Dendritic cell treated with granulocyte-macrophage colony-stimulating factor and Interleukin-4, amounts not matched to agents 40 ng/mL and 50 ng/mL, for 4 days (primary cell): ENCODE results near the gene CPB2.

Experiments
- H3K27ac Mint-ChIP-seq: one replicate; pipeline ENCODE4 v1.8.0; 2022; ENCODE audit warnings: mild to moderate bottlenecking, mixed read lengths
- H3K27me3 Mint-ChIP-seq: one replicate; pipeline ENCODE4 v1.8.0; 2022; ENCODE audit warnings: mild to moderate bottlenecking, mixed read lengths
- H3K36me3 Mint-ChIP-seq: one replicate; pipeline ENCODE4 v1.8.0; 2022; ENCODE audit warnings: low read depth, mixed read lengths
- H3K4me1 Mint-ChIP-seq: one replicate; pipeline ENCODE4 v1.8.0; 2022; ENCODE audit warnings: low read depth, mixed read lengths
- H3K4me3 Mint-ChIP-seq: one replicate; pipeline ENCODE4 v1.8.0; 2022; ENCODE audit warnings: mild to moderate bottlenecking, moderate library complexity, mixed read lengths
- H3K9me3 Mint-ChIP-seq: one replicate; pipeline ENCODE4 v1.8.0; 2022; ENCODE audit warnings: mixed read lengths
- intact Hi-C: fragments of 100-400 bp; cut with micrococcal nuclease; formaldehyde crosslinking; loops from one replicate; pipeline ENCODE4 v1.15.0; 2022

Gene CPB2

DNA sequence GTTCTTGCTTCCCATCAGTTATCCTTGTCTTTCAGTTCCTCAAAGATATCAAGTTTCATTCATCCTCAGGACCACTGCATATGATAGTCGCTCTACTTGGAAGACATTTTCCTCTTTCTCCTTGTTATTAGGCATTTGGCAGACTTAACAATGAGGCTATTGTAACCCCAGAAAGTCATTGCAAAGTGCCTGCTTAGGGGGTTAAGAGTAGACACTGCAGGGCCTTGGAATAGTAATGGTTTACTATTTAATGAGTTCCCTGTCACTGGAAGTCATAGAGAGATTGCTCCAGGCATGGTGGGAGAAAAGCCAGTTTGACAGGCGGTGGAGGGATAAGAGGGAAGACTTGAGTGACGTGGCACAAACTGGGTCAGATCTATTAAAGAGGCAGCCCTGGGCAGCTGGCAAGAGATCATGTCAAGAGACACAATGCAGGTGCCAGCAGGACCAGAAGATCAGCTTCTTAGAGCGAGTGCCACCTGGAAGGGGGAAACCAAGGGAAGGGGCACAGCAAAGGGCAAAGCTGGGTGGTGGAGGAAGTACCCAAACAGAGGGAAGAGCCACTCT is 16.8 kb upstream of the CPB2 start:
- H3K27me3 Mint-ChIP-seq: peaks cover 2% of the 10 kb centered on the region
- intact Hi-C loops: loop anchor here (5.0 to 10.0 kb wide), 2 partner anchors 107 to 314 kb away; no protein-coding TSS in a partner anchor
- H3K36me3 Mint-ChIP-seq: peaks cover 13% of the 10 kb centered on the region
- peaks cover 32% of the 10 kb centered on the region for H3K4me1 Mint-ChIP-seq
- no peak overlapping the region for H3K27ac Mint-ChIP-seq
- H3K4me3 Mint-ChIP-seq: no peak overlapping the region
- no peaks in the 10 kb centered on the region for H3K9me3 Mint-ChIP-seq

DNA sequence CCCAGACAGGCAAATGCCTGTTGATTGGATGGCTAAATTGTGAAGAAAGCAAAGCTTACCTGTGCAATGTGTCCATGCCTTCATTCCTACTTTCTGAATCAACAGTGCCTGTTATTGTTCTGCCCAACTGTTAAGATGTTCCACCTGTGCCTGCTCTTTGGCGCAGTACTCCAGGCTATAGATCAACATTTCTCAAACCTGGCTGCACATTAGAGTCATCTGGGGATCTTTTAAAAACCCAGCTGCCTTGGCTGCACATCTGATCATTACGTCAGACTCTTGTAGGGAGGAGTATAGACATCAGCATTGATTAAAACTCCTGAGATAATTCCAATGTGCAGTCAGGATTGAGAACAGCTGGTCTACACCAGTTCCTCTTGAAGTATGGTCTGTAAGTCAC is 16.2 kb upstream of the CPB2 start:
- no peak overlapping the region for H3K27ac Mint-ChIP-seq
- H3K4me1 Mint-ChIP-seq: peaks cover 28% of the 10 kb centered on the region
- H3K27me3 Mint-ChIP-seq: peaks cover 2% of the 10 kb centered on the region
- H3K4me3 Mint-ChIP-seq: no peak overlapping the region
- H3K36me3 Mint-ChIP-seq: peaks cover 7% of the 10 kb centered on the region
- intact Hi-C loops: loop anchor here (5.0 to 10.0 kb wide), 2 partner anchors 106 to 314 kb away; no protein-coding TSS in a partner anchor
- no peaks in the 10 kb centered on the region for H3K9me3 Mint-ChIP-seq

DNA sequence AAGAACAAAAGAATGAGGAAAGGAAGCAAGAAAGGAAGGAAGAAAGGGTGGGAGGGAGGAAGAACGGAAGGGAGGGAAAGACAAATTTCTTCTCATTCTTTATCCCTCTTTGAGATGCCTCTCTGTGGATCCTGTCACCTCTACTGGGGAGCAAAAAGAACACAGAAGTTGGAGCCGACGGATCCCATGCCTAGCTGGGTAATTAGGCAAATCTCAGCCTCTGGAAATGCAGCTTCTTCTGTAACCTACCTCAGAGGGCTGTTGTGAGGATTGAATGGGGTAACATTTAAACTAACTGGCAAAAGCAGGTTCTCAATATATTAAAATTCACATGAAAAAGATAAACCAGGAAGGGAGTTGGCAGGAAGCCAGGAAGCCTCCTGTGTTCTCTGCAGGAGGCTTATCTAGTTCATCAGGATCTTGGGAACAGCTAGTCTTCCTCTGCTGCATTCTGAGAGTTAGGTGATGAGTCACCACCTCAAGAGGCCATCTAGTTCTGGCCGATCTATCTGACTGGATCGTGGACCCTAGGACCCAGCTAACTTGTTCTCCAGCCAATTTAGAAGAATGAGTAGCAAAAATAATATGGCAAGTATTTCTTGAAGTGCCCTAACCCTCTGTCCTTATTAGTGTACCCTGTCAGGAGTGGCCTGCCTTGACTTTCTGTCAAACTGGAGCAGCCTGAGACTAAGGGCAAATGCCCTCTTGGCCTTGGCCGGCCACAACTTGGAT is 15.2 kb upstream of the CPB2 start:
- Mint-ChIP-seq H3K9me3 (no peaks in the 10 kb centered on the region), H3K4me3 (no peak overlapping the region), H3K27me3 (peaks cover 2% of the 10 kb centered on the region), H3K36me3 (no peaks in the 10 kb centered on the region), H3K4me1 (peaks cover 18% of the 10 kb centered on the region), H3K27ac (no peak overlapping the region)
- intact Hi-C loops: loop anchor here (5.0 to 10.0 kb wide), 2 partner anchors 105 to 313 kb away; no protein-coding TSS in a partner anchor

DNA sequence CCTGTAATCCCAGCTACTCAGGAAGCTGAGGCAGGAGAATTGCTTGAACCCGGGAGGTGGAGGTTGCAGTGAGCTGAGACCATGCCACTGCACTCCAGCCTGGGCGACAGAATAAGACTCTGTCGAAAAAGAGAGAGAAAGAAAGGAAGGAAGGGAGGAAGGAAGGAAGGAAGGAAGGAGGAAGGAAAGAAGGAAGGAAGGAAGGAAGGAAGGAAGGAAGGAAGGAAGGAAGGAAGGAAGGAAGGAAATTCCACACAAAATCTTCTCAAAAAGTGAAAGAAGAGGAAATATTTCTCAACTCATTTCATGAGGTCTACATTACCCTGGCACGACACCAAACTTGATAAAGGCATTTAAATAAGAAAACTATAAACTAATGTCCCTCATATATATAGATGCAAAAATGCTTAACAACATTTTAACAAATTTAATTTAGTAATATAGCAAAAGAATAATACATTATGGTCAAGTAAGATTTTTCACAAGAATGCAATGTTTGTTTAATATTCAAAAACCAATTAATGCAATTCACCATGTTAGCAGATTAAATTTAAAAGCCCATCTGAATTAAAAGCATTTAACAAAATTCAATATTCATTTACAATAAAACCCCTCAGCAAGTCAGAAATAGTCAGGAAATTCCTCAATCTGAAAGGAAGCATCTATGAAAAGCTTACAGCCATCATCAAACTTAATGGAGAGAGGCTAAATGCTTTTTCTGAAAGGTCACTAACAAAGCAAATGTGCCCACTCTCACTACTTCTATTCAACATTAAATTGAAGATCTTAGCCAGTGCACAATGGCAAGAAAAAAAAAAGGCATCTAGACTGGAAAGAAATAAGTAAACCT is 12.0 kb upstream of the CPB2 start:
- Mint-ChIP-seq H3K27me3 (peaks cover 1% of the 10 kb centered on the region), H3K4me3 (no peak overlapping the region)
- intact Hi-C loops: no loop called here

DNA sequence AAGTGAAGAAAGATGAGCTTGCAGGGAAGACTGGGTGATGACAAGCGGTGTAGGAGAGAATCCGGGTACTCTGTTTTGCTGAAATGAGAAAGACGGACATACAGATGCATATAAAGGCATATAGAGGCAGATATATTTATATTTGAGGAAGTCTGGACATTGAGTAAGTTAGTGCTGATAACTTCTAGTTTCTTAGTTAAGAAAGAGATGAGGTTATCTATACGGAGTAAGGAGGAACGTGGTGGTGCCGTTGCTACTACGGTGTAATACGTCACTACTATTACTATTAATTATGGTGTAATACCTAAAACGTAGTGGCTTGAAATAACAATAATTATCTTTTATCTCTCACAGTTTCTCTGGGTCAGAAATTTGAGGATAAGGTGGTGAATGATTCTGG is 9.8 kb upstream of the CPB2 start:
- Mint-ChIP-seq H3K4me1 (peaks cover 16% of the 10 kb centered on the region), H3K9me3 (no peaks in the 10 kb centered on the region), H3K27ac (no peak overlapping the region), H3K36me3 (no peaks in the 10 kb centered on the region), H3K27me3 (peaks cover 2% of the 10 kb centered on the region), H3K4me3 (no peak overlapping the region)
- intact Hi-C loops: loop anchor here (5.0 kb wide), 1 partner anchor 62 kb away; the partner anchor contains the start of gene ZC3H13

More for the DNA sequence above, 12.0 kb upstream of the CPB2 start:
- H3K9me3 Mint-ChIP-seq: no peaks in the 10 kb centered on the region
- no peak overlapping the region for H3K27ac Mint-ChIP-seq
- peaks cover 18% of the 10 kb centered on the region for H3K4me1 Mint-ChIP-seq
- no peaks in the 10 kb centered on the region for H3K36me3 Mint-ChIP-seq

DNA sequence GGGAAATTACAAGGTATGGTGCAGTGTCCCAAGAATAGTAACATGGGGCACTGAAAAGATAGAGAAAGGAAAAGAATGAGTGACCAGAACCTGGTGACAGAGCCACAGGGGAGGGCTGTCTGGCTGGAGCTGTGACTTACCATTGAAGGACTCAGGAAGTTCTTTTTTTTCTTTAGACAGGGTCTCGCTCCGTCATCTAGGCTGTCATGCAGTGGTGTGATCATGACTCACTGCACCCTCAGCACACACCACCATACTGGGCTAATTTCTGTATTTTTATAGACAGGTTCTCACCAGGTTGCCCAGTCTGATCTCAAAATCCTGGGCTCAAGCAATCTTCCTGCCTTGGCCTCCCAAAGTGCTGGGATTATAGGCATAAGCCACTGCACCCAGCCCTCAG is 8.8 kb upstream of the CPB2 start:
- peaks cover 2% of the 10 kb centered on the region for H3K27me3 Mint-ChIP-seq
- no peaks in the 10 kb centered on the region for H3K36me3 Mint-ChIP-seq
- no peaks in the 10 kb centered on the region for H3K9me3 Mint-ChIP-seq
- peaks cover 16% of the 10 kb centered on the region for H3K4me1 Mint-ChIP-seq
- no peak overlapping the region for H3K4me3 Mint-ChIP-seq
- H3K27ac Mint-ChIP-seq: no peak overlapping the region
- intact Hi-C loops: loop anchor here (5.0 kb wide), 1 partner anchor 61 kb away; the partner anchor contains the start of gene ZC3H13

DNA sequence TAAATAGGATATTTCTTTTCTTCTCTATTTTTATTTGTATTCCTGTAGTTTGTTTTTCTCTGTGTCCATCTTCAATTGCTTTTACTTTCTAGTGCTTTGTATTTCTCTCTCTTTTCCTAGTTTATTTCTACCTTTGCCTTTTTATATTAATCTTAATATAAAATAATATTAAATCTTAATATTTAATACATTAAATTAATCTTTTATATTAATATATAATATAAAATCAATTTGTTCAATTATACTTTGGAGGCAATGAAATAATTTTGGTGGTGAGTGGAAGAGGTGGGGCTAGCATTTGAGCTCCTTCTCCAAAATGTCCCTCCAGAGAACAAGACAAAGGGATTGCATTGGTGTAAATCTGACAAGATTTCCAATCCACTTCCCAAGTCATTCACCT is 6.3 kb upstream of the CPB2 start:
- intact Hi-C loops: loop anchor here (5.0 kb wide), 1 partner anchor 59 kb away; the partner anchor contains the start of gene ZC3H13
- H3K27me3 Mint-ChIP-seq: peaks cover 2% of the 10 kb centered on the region
- no peaks in the 10 kb centered on the region for H3K36me3 Mint-ChIP-seq
- peaks cover 21% of the 10 kb centered on the region for H3K4me1 Mint-ChIP-seq
- no peak overlapping the region for H3K4me3 Mint-ChIP-seq
- H3K27ac Mint-ChIP-seq: no peak overlapping the region
- no peaks in the 10 kb centered on the region for H3K9me3 Mint-ChIP-seq

DNA sequence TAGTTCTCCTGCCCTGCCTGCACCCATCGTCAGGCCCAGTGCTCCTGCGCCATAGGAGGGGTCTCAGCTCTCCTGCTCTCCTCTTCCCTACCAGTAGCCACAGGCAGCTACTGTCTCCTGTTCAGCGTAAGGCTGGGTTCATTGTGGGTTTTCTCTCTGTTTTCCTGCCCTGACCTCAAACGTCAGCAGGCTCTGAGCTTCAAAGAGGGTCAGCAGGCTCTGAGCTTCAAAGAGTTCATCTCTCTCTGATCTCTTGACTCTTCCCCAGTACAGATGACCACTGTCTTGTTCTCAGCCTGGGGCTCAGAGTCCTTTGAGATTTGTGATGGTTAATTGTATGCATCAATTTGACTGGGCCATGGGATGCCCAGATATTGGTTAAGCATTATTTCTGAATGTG is 4.6 kb upstream of the CPB2 start:
- H3K9me3 Mint-ChIP-seq: no peaks in the 10 kb centered on the region
- no peak overlapping the region for H3K4me3 Mint-ChIP-seq
- no peaks in the 10 kb centered on the region for H3K36me3 Mint-ChIP-seq
- H3K4me1 Mint-ChIP-seq: peaks cover 18% of the 10 kb centered on the region
- peaks cover 2% of the 10 kb centered on the region for H3K27me3 Mint-ChIP-seq
- H3K27ac Mint-ChIP-seq: no peak overlapping the region
- intact Hi-C loops: no loop called here

DNA sequence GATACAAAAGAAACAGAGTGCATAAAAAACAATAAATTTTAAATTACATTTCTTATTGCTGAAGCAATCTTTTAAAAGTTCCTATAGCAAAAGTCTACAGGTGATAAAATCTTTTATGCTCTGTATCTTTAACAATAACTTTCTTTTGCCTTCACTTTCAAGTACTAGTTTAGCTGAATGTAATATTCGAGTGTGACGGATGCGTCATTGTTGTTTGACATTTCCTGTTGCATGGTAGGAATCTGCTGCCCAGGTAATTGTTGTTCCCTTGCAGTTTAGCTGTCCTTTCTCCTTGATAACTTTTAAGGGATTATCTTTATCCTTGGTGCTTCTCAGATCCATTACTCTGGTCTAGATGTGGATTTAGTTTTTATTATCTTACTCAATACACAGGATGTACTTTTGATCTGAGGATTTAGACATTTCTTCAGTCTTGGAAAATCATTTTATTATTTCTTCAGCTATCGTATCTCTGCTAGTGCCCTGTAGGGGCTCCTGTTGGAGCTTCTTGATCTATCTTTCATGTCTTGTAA is 2.1 kb upstream of the CPB2 start:
- no peaks in the 10 kb centered on the region for H3K9me3 Mint-ChIP-seq
- intact Hi-C loops: no loop called here
- no peaks in the 10 kb centered on the region for H3K36me3 Mint-ChIP-seq
- peaks cover 2% of the 10 kb centered on the region for H3K27me3 Mint-ChIP-seq
- H3K4me3 Mint-ChIP-seq: no peak overlapping the region
- H3K27ac Mint-ChIP-seq: no peak overlapping the region
- H3K4me1 Mint-ChIP-seq: peaks cover 8% of the 10 kb centered on the region

DNA sequence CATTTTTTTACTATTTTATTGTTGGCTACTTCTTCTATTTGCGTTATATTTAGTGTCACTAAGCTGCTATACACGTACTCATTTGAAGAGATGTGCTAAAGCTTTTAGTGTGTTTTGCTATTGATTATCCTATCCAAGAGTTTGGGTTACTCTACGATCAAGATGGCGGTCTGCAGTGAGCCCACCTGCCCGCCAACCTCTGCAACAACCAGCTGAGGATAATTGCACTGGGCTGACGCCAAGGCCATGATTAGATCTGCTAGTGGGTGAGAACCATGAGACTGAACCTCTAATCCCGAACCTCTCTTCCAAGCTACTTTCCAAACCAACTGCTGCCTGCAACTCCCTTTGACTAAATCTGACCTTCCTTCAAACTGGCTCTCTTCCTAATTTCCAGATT is 1.8 kb downstream of the CPB2 start:
- no peak overlapping the region for H3K27ac Mint-ChIP-seq
- peaks cover 29% of the 10 kb centered on the region for H3K4me1 Mint-ChIP-seq
- intact Hi-C loops: no loop called here
- no peaks in the 10 kb centered on the region for H3K36me3 Mint-ChIP-seq
- H3K27me3 Mint-ChIP-seq: no peaks in the 10 kb centered on the region
- H3K9me3 Mint-ChIP-seq: no peaks in the 10 kb centered on the region
- H3K4me3 Mint-ChIP-seq: no peak overlapping the region

DNA sequence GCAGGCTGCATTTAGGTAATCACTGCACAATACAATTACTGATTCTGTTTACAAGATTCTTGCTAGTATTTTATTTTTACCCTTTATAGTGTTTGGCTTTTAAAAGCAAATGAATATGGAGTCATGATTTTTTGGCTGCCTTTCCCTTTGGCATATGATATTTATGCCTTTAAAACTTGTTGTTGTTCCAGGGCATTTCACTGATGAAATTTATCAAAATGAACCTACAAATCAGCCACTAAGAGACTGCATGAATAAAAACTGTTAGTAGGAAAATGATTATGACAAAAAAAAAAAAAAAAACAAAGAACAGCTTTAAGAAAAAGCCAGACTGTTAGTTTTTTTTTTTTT is 2.6 kb downstream of the CPB2 start:
- no peaks in the 10 kb centered on the region for H3K36me3 Mint-ChIP-seq
- no peaks in the 10 kb centered on the region for H3K9me3 Mint-ChIP-seq
- intact Hi-C loops: no loop called here
- H3K4me3 Mint-ChIP-seq: no peak overlapping the region
- H3K27ac Mint-ChIP-seq: no peak overlapping the region
- H3K4me1 Mint-ChIP-seq: peaks cover 24% of the 10 kb centered on the region
- no peaks in the 10 kb centered on the region for H3K27me3 Mint-ChIP-seq

DNA sequence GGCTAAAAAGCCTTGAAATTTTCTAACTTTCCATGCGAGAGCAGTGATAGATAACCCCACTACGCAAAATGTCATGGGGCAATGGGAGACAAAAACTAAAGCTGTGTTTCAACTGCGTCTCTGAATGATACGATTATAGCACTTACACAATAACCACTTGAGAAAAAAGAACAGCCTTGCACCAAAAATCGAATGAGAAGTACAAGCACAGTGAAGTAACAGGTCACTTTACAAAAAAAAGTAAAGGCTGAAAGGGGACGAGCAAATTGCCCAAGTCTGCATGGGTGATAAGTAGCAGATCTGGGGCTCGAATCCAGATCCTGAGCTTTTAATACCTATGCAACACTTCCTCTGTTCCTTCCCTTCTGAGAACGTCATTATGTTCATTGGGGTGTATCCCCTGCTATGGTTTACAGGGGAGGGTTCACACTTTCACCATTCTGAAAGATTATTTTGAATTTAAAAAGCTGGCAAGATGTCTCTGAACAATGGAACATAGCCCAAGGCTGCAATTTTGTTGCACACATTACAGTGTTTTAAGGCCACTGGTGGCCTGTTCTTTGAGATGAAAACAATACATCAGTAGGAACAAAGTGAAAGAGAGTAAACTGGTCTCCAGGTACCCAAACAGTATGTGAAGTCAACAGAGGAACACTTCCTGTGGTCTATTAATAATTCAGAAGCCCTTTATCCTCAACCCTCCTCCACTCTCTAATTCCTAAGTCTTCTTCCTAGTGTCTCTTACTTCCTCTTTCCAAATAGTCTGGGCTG is 3.2 kb downstream of the CPB2 start:
- Mint-ChIP-seq H3K4me3 (no peak overlapping the region), H3K27me3 (no peaks in the 10 kb centered on the region), H3K36me3 (no peaks in the 10 kb centered on the region), H3K27ac (no peak overlapping the region), H3K4me1 (peaks cover 24% of the 10 kb centered on the region), H3K9me3 (no peaks in the 10 kb centered on the region)
- intact Hi-C loops: no loop called here

DNA sequence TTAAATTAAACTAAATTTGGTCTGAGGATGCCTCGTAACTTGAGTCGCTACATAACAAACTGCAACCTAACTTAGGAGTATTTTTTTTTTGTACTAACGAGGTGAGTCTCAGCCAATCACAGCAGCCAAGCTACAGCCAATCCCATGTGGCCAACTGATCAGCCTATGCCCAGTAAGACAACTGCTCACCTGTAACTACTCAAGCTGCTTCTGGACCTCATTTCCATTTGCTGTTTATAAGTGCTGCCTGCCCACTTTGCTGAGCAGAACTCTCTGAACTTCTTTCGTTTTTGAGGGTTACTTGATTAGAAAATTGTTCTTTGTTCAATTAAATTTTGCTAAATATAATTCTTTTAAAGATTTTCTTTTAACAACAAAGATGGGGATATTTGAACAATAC is 3.8 kb downstream of the CPB2 start:
- no peak overlapping the region for H3K4me3 Mint-ChIP-seq
- intact Hi-C loops: no loop called here
- H3K27ac Mint-ChIP-seq: no peak overlapping the region
- no peaks in the 10 kb centered on the region for H3K36me3 Mint-ChIP-seq
- no peaks in the 10 kb centered on the region for H3K9me3 Mint-ChIP-seq
- peaks cover 24% of the 10 kb centered on the region for H3K4me1 Mint-ChIP-seq
- no peaks in the 10 kb centered on the region for H3K27me3 Mint-ChIP-seq
